Nephron progenitor cell (in vitro differentiated cells): ENCODE results near the gene MRPL27.

ENCODE experiments used
- DNase-seq: peaks from one replicate; pipeline ENCODE4 v3.0.0; 2021
- H3K27ac Mint-ChIP-seq: 2 replicates; pipeline ENCODE4 v1.8.0; 2021; ENCODE audit warnings: mild to moderate bottlenecking, moderate library complexity, mixed read lengths
- H3K27me3 Mint-ChIP-seq: 2 replicates; pipeline ENCODE4 v1.8.0; 2021; ENCODE audit warnings: mild to moderate bottlenecking, low read depth, mixed read lengths; ENCODE audit not compliant: poor library complexity
- H3K36me3 Mint-ChIP-seq: 2 replicates; pipeline ENCODE4 v1.8.0; 2021; ENCODE audit warnings: low read depth, mixed read lengths
- H3K4me1 Mint-ChIP-seq: 2 replicates; pipeline ENCODE4 v1.8.0; 2021; ENCODE audit warnings: mixed read lengths
- H3K4me3 Mint-ChIP-seq: 2 replicates; pipeline ENCODE4 v1.8.0; 2021; ENCODE audit warnings: mild to moderate bottlenecking, moderate library complexity, mixed read lengths
- H3K9me3 Mint-ChIP-seq: 2 replicates; pipeline ENCODE4 v1.8.0; 2021; ENCODE audit warnings: mild to moderate bottlenecking, moderate library complexity, mixed read lengths
- TF ChIP-seq, protein P1 (sequence below): fragments of 200-600 bp; sonication (generic); IDR thresholded peaks from 2 replicates; pipeline ENCODE4 v1.5.0; 2021; ENCODE audit warnings: antibody characterized with exemption

Gene MRPL27

DNA sequence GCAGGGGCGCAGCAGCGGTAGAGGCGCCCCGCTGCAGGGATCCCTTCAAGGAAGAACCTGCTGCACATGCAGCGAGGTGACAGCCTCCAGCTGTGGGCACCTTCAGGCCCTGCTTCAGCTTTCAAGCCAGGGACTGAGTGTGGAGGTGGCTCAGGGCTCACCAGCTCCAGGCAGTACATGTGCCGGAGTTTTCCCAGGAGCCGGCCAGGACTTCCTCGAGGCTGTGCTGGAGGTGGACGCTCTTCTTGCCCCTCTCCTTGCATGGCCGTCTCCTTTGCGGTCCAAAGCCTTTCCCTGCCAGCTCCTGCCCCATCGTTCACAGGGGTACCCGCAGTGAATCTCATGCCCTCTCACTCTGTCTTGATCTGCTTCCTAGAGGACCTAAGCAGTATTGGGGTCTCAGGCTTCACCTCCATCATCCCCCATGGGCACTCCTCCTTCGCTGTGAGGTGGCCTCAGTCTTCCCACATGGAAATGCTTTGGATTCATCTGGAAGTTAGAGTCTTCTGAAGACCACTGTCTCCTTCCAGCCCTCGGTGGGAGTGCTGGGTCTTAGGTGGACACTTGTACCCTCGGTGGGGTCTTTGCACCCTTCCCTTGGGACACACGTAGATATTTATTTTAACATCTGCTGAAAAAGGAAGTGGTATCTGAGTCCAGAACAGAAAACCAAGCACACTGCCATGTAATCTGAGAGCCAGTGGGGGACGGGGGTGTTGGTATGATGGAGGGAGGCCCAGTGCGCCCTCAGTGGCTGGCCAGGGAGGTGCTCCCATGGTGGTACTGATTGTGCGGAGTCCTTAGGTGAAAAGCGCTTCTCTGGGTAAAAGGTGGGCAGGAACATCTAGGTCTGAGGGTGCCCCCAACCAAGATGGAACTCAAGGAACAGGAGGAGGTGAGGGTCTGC, 20.0 kb downstream of the MRPL27 start:
- no peaks in the 10 kb centered on the region for H3K9me3 Mint-ChIP-seq
- DNase-seq = no peak
- H3K27me3 Mint-ChIP-seq = peaks cover 6% of the 10 kb centered on the region
- peaks cover 34% of the 10 kb centered on the region for H3K36me3 Mint-ChIP-seq
- no peak overlapping the region for H3K4me3 Mint-ChIP-seq
- TF ChIP-seq, protein P1, sequence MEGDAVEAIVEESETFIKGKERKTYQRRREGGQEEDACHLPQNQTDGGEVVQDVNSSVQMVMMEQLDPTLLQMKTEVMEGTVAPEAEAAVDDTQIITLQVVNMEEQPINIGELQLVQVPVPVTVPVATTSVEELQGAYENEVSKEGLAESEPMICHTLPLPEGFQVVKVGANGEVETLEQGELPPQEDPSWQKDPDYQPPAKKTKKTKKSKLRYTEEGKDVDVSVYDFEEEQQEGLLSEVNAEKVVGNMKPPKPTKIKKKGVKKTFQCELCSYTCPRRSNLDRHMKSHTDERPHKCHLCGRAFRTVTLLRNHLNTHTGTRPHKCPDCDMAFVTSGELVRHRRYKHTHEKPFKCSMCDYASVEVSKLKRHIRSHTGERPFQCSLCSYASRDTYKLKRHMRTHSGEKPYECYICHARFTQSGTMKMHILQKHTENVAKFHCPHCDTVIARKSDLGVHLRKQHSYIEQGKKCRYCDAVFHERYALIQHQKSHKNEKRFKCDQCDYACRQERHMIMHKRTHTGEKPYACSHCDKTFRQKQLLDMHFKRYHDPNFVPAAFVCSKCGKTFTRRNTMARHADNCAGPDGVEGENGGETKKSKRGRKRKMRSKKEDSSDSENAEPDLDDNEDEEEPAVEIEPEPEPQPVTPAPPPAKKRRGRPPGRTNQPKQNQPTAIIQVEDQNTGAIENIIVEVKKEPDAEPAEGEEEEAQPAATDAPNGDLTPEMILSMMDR = no peak
- peak overlapping the region; percentile 90 for H3K27ac Mint-ChIP-seq
- H3K4me1 Mint-ChIP-seq = peaks cover 30% of the 10 kb centered on the region

DNA sequence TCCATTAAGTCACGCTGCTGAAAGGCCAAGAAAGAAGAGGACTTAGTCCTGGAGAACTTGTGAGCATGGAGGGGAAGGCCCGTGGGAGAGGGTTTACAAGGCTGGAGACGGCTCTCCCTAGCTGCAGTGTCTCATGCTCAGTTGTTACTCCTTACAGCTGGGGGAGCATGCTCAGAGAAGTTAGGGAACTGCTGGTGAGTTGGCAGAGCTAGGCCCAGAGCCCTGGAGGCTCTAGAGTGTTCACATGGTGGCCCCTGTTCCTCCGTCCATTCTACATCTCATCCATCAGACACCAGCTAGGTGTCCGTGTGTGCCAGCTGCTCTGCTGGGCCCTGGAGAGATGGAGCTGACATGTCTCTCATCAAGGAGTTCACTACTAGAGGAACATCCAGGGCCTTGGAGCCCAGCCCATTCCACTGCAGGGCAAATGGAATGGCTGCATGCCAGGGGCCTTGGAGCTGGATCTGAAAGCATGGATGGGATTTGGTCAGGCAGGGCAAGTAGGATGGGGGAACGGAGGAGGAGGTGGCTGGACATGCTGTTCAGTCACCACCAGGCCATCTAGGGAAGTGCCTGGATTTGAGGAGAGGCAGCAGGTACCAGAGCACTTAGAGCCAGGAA, 20.8 kb downstream of the MRPL27 start:
- H3K27ac Mint-ChIP-seq = peak overlapping the region; percentile 60
- H3K4me3 Mint-ChIP-seq = no peak overlapping the region
- DNase-seq = no peak
- TF ChIP-seq, protein P1 = no peak
- H3K27me3 Mint-ChIP-seq = peaks cover 6% of the 10 kb centered on the region
- H3K36me3 Mint-ChIP-seq = peaks cover 31% of the 10 kb centered on the region
- H3K9me3 Mint-ChIP-seq = no peaks in the 10 kb centered on the region
- H3K4me1 Mint-ChIP-seq = peaks cover 37% of the 10 kb centered on the region

- H3K36me3 Mint-ChIP-seq = peaks cover 27% of the 10 kb centered on the region
Observed at GRCh38 chr17:50350733-50351132, 22.3 kb downstream of the MRPL27 start.

GRCh38 chr17:50349243-50349600, 23.8 kb downstream of the MRPL27 start:
- Mint-ChIP-seq H3K4me3 (peak overlapping the region; percentile 56), H3K27me3 (peaks cover 6% of the 10 kb centered on the region), H3K4me1 (peaks cover 56% of the 10 kb centered on the region), H3K36me3 (peaks cover 27% of the 10 kb centered on the region), H3K27ac (no peak overlapping the region), H3K9me3 (no peaks in the 10 kb centered on the region)
- TF ChIP-seq, protein P1 = no peak
- no peak for DNase-seq

More at GRCh38 chr17:50350733-50351132, 22.3 kb downstream of the MRPL27 start:
- no peak for DNase-seq
- TF ChIP-seq, protein P1 = no peak
- Mint-ChIP-seq H3K27me3 (peaks cover 6% of the 10 kb centered on the region), H3K4me1 (peaks cover 44% of the 10 kb centered on the region), H3K4me3 (no peak overlapping the region), H3K27ac (peak overlapping the region; percentile 92), H3K9me3 (no peaks in the 10 kb centered on the region)

GRCh38 chr17:50348522-50349242, 24.3 kb downstream of the MRPL27 start:
- peak overlapping the region; percentile 95 for H3K4me3 Mint-ChIP-seq
- DNase-seq = no peak
- peaks cover 27% of the 10 kb centered on the region for H3K36me3 Mint-ChIP-seq
- peaks cover 56% of the 10 kb centered on the region for H3K4me1 Mint-ChIP-seq
- TF ChIP-seq, protein P1 = no peak
- no peaks in the 10 kb centered on the region for H3K9me3 Mint-ChIP-seq
- no peak overlapping the region for H3K27ac Mint-ChIP-seq
- H3K27me3 Mint-ChIP-seq = peaks cover 6% of the 10 kb centered on the region
